ENCODE measurements around the gene KMT2B. TPM values are rescaled to one million over a fixed set of nuclear protein-coding genes. Genes with fewer than 3 reads are reported as not detected.

Gene KMT2B
- total and polyA plus RNA-seq, 2 of the 8 experiments (the other 6 are each of a cell fraction or from before 2014, with no cell fraction given), result 26.7 to 38.6 TPM

- Histone ChIP-seq H3K79me2 (ENCODE audit: control insufficient read depth in 1 of 2, insufficient read depth in 2 of 2, low read length in 2 of 2) (no peaks in the 10 kb centered on the region; a peak in 1 of 4 replicates), H3K27ac (ENCODE audit: low read depth, low read length) (no peak overlapping the region), H3K4ac (replicated peaks; ENCODE audit: insufficient read length, low read depth, low read length) (no peak overlapping the region), H2BK12ac (ENCODE audit: low read depth, low read length) (no peak overlapping the region), H2AK5ac (ENCODE audit: low read depth, low read length) (no peak overlapping the region), H2BK15ac (ENCODE audit: low read length) (no peak overlapping the region), H3K18ac (ENCODE audit: extremely low read depth, low read length) (no peak overlapping the region), H2AFZ (ENCODE audit: low read length) (no peak overlapping the region), H4K8ac (ENCODE audit: extremely low read depth, insufficient read depth, low read length) (no peak overlapping the region), H3K4me2 (ENCODE audit: insufficient read depth in 1 of 2, low read depth in 2 of 2, low read length in 2 of 2) (no peak overlapping the region), H3K4me3 (ENCODE audit: extremely low read depth in 1 of 4, insufficient read depth in 2 of 4, low read depth in 3 of 4, low read length in 4 of 4) (no peak overlapping the region), H3K9ac (replicated peaks in 1 of 4; ENCODE audit: extremely low read depth in 1 of 4, low read depth in 3 of 4, low read length in 3 of 4) (no peak overlapping the region), H4K91ac (replicated peaks; ENCODE audit: insufficient read length, low read length) (no peak overlapping the region), H3K56ac (replicated peaks; ENCODE audit: insufficient read length, low read depth, low read length) (no peak overlapping the region), H3K9me3 (ENCODE audit: insufficient read depth in 2 of 2, low read depth in 1 of 2, low read length in 1 of 2) (no peaks in the 10 kb centered on the region), H3K23ac (ENCODE audit: insufficient read length) (no peak overlapping the region), H2BK20ac (ENCODE audit: low read length) (no peak overlapping the region), H2BK120ac (replicated peaks; ENCODE audit: low read depth, low read length) (no peak overlapping the region), H4K20me1 (replicated peaks in 1 of 2; ENCODE audit: control insufficient read depth in 1 of 2, insufficient read depth in 2 of 2, low read length in 2 of 2) (peaks cover 5% of the 10 kb centered on the region in 2 experiments), H2BK5ac (ENCODE audit: low read depth, low read length) (no peak overlapping the region), H4K5ac (ENCODE audit: insufficient read length, low read depth, low read length) (no peak overlapping the region), H3K14ac (ENCODE audit: insufficient read length) (no peak overlapping the region), H3K36me3 (ENCODE audit: control insufficient read depth in 2 of 4, insufficient read depth in 4 of 4, low read length in 3 of 4) (no peaks in the 10 kb centered on the region; a peak in 1 of 8 replicates), H3K4me1 (replicated peaks in 1 of 4; ENCODE audit: control insufficient read depth in 3 of 4, insufficient read depth in 4 of 4, low read length in 3 of 4) (peaks cover 0 to 28% (median 16%) of the 10 kb centered on the region in 4 experiments; a peak in 6 of 7 replicates), H3K23me2 (ENCODE audit: low read depth, low read length) (peaks cover 10% of the 10 kb centered on the region), H3K27me3 (replicated peaks in 1 of 4; ENCODE audit: control insufficient read depth in 3 of 4, extremely low read depth in 1 of 4, insufficient read depth in 3 of 4, low read length in 3 of 4) (no peaks in the 10 kb centered on the region), H3K79me1 (ENCODE audit: low read depth, low read length) (no peaks in the 10 kb centered on the region)
- FAIRE-seq (no peak), DNase-seq (ENCODE audit: low read depth in 1 of 2, low spot score in 2 of 2) (peak in 1 of 2 experiments; percentile 62)
- 78% methylated on average over 11 of the region's 11 CpGs; no CpG with 5 or more reads in 1 of the 2 experiments for WGBS, 2 experiments (ENCODE audit: extremely low coverage in 1 of 2, insufficient coverage in 1 of 2, insufficient read length in 1 of 2, insufficient replicate concordance in 2 of 2, low coverage in 1 of 2, low lambda C conversion rate in 2 of 2, missing lambda C conversion rate in 1 of 2)
- ChIA-PET POLR2A (ENCODE audit: partially characterized antibody) (interaction anchor here (1.0 to 4.9 kb wide), 6 partner anchors 9 to 100 kb away, joined by 3 to 28 read pairs (median 8); partner anchors contain the start of genes HAUS5 and ZBTB32), CTCF (ENCODE audit: partially characterized antibody) (interaction anchor here (0.6 to 6.6 kb wide), 6 partner anchors 13 to 1942 kb away, joined by 3 to 105 read pairs (median 4); no protein-coding TSS in a partner anchor)
- TF ChIP-seq KDM5A (IDR thresholded peaks at IDR 0.05; ENCODE audit: low read length), result no peak
- TF ChIP-seq BCL11A (IDR thresholded peaks at IDR 0.05; ENCODE audit: low read depth in 2 of 2, low read length in 2 of 2), result no peak
- TF ChIP-seq SRF (IDR thresholded peaks at IDR 0.05; ENCODE audit: low read depth, low read length), result no peak
Observed at GRCh38 chr19:35712567-35713505, 5.0 kb upstream of the KMT2B start.

All from H1 (cell line).